SIG-M5 treated with dmso at 0.1 percent for 504 hours (cell line): Measurements from ENCODE around the gene DUSP15.
A peak's percentile ranks its signal among the peaks of the same experiment; 100 is the strongest.
"Not testable (repeated sequence)": the region's sequence is repeated elsewhere in the genome, so short reads cannot be mapped to it uniquely, and the experiment has no call there.

Experiments used
- DNase-seq: peaks from one replicate; lab custom pipeline; 2025; ENCODE audit not compliant: unreplicated experiment; lab: John Stamatoyannopoulos, UW

The DUSP15 gene

DNA sequence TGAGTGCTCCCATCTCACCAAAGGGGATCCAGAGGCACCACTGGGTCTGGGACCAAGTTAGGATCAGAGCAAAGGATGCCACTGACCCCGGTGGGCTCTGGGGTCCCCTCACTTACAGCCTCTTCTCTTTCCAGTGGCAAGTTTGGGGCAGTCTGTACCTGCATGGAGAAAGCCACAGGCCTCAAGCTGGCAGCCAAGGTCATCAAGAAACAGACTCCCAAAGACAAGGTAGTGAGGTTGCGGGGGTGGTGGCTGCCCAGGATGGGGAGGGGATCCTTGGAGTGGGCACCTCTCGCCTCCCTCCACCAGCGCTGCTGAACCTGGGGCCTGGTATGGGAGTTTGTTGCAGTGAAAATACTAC is 46.2 kb downstream of the DUSP15 start:
- no peak for DNase-seq

DNA sequence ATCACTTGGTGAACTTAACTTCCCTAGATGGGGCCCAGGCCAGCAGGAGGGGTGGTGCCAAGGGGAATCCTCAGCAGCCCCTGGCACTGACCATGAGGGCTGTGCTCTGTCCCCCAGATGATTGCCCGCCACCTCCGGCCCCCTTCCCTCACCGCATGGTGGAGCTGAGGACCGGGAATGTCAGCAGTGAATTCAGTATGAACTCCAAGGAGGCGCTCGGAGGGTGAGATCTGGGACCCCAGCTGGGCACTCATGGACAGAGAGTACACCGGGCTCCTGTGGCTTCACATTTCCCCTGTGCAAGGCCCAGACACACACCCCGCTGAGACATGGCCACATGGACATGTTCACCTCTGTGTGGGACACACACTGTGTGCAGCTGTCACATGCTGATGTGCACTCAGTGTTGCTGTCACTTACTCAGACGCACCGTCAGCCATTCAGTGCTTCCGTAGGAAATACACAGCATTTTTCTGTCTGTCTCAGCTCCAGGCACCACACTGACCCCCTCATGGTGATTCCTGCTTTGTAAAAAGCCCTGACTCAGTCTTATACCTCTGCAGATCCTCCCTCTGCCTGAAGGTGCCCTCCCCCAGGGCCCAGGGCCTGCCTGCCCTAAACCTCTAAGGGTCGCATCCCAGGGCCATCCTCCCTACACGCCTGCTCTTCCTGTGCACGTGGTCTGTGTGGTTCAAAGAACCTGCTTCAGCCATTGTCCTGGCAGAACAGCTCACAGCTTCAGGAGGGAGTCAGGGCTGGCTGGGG is 46.8 kb downstream of the DUSP15 start:
- DNase-seq, result no peak

DNA sequence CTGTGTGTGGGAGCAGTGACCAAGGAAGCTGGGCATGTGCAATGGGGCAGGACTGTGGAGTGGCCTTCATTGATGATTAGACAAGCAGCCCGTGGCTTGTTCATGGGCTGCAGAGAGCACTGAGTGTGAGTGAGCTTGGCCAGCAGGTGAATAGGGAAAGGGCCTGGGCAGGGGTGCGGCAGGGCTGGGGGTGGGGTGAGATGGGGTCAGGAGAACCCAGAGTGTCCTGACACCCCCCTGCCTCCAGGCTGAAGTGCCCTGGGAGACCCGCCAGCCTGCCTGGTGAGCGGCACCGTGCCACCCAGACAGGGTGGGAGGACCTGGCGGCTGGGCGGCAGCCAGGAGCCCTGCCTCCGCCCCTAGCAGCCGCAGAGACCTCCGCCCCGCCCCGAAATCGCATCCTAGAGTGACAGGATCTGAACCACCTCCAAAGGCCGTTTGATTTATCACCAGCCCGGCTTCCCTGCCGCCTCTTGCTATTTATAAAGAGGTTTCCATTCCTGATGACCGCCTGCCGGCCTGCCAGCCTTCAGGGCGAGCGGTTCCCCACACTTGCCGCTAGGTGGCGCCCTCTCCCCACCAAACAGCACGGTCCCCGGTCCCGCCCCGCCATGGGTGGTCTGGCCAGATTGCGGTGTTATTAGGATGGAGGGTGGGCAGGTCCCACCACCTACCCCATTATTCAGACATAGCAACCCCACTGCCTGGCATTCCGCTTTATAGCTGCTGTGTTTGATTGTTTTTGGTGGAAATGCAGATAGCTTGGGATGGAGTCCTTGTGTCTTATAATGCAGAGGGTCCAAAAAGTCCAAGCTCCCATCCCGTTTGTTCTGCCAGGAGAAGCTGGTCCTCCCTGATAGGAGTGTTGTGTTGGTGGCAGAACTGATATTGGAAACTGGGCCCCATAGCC is 47.7 kb downstream of the DUSP15 start:
- peak; percentile 53 for DNase-seq

DNA sequence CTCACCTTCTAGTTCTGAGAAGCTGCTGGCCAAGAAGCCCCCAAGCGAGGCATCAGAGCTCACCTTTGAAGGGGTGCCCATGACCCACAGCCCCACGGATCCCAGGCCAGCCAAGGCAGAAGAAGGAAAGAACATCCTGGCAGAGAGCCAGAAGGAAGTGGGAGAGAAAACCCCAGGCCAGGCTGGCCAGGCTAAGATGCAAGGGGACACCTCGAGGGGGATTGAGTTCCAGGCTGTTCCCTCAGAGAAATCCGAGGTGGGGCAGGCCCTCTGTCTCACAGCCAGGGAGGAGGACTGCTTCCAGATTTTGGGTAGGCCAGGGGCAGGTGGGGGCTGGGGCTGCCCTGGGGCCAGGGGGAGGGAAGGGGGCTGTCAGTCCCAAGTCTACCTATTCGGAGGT is 48.9 kb downstream of the DUSP15 start:
- no peak for DNase-seq

DNA sequence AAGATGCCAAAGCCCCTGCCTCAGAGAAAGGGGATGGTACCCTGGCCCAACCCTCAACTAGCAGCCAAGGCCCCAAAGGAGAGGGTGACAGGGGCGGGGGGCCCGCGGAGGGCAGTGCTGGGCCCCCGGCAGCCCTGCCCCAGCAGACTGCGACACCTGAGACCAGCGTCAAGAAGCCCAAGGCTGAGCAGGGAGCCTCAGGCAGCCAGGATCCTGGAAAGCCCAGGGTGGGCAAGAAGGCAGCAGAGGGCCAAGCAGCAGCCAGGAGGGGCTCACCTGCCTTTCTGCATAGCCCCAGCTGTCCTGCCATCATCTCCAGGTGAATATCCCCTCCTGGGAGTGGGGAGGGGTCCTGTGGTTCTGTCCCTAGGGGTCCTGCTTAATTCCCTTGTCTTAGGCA is 50.1 kb downstream of the DUSP15 start:
- DNase-seq, result no peak

DNA sequence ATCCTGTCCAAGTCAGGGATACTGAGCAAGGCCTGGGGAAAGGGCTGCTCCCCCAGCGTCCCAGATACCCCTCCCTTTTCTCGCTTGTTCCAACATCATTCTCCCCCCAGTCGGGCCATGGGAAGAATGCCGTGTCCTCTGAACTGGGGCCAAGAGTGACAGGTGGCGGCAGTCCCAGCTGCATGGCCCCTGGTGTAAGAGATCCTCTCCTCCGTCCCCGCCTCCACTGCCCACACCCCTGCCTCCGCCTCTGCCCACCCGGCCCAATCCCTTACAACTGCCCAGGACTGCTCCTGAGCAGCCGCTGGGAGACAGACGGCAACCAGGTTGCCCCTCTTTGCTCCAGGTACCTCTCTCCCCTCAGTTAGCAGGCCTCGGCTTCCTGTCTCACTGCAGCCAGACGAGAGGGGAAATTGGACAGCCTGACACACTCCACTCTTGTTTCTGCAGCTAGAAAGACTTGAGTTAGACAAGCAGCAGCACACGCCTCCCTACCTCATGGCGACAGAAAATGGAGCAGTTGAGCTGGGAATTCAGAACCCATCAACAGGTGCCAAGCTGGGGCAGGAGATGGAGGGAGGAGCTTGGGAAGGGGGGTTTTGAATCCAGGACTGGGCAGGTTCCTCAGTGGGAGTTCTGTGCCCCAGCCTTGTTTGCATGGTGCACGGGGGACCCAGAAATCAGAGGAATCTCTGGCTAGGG is 51.1 kb downstream of the DUSP15 start, which contains the start of gene MYLK2:
Gene MYLK2 (plus strand): TSS at position 274 of the 702 bp plus-strand sequence. CDS start 225 bp downstream, at position 499.
- no peak for DNase-seq

DNA sequence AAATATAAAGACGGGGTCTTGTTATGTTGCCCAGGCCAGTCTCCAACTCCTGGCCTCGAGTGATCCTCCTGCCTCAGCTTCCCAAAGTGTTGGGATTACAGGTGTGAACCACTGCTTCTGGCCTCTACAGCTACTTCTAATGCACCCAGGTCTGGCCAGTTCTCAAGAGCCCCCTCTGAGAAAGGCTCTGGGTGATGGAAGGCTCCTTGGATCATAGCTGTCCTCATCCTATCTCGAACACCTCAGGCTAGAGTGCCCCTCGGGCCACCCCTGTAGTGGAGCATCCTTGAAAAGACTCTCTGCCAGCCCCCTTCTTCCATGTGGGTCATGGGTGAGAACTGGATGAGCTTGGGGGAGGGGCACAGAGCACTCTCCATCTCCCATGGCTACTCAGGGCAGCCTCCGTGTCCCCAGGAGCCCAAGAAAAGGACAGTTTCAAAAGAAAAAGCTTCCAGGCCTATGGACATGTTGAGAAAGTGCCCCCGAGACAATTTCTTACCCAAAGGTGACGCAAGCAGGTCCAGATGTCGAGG is 51.9 kb downstream of the DUSP15 start:
- no peak for DNase-seq

DNA sequence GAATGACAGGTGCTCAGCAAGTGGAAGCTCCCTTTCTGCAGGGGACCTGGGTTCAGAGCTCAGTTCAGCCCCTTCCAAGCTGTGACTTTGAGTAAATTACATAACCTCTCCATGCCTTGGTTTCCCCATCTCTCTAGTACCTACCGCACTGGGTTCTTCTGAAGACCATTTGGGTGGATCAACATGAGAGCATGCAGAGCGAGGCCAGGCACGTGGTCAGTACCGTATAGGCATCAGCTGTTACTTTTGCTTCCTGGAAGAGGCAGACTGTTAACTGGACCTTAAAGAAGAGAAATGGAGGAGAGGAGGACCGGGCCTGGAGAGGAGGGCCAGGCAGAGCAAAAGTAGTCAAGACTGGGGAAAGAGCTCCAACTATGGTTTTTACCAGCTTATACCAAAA is 52.9 kb downstream of the DUSP15 start:
- no peak for DNase-seq

DNA sequence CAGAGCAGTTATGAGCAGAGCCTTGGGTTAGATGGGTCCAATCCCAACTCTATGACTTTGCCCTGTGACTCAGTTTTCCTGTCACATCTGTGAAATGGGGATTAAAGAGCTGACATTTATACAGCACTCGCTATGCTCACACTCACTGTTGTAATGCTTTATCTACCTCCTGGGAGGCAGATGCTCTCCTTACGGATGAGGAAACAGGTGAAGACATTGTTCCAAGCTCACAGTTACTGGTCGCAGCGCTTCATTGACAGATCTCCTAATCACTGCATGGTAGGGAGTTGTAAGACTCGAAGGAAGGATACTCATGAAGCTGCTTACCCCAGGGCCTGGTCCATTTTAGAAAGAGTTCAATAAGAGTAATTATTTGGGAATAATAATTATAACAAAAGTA is 54.1 kb downstream of the DUSP15 start:
- DNase-seq, result no peak

DNA sequence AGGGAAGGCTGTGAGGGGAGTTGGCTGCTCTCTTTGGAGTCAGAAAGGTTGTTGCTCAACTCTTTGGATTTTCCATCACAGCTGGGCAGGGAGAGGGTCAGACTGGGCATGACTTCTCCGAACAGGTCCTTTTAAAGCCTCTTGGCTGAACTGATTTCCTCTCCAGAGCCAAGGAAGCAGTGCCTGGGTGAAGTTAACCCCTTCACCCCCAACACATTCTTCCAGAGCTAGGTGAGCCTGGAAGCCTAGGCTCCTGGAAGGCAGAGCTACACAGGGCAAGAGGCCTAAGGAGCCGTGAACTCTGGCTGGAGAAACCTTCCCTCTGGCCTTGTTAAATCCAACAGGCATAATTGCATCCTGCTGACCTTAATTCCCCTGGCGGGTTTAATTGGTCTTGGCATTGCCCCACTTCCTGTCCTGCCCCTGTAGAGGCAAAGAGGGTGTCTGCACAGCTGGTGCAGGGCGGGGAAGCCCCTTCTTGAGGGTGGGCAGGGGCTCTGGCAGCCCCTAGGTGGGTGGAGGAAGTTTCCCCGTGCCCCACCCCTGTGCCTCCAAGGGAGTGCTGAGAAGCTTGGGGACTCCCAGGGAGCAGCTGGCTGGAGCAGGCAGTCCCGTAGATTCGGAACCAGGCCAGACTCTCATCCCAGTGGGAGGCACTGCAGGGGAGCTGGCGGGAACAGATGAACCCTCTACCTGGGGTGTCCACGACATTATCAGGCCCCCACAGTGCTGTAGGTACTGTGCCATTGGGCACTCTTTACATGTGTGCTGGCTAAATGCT is 54.7 kb downstream of the DUSP15 start:
- no peak for DNase-seq

DNA sequence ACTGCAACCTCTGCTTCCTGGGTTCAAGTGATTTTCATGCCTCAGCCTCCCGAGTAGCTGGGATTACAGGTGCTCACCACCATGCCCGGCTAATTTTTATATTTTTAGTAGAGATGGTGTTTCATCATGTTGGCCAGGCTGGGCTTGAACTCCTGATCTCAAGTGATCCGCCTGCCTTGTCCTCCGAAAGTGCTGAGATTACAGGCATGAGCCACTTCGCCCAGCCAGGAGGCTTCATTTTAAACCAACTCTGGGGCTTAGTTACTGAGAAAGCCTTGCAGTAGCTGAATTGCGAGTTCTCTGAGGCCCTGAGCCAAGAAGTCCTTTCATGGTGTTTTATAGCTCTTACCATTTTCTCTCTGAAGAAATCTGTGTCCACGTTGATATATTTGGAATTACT is 56.2 kb downstream of the DUSP15 start:
- DNase-seq, result not testable (repeated sequence)

DNA sequence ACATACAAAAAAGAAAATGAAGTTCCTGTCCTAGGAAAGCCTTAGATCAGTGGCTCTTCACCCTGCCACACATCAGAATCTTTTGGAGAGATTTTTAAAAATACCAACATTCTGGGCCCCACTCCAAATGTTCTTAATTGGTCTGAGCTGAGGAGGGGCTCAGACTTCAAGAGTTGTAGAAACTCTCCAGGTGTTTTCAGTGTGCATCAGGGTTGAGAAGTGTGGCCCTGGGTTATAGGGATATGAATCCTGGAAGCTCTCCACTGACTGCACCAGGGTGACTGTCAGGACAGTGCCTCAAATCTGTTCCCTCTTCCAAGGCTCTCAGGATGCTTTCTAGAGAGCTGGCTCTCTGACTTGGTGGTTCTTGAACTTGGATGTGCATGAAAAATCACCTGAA is 56.7 kb downstream of the DUSP15 start:
- DNase-seq, result no peak

DNA sequence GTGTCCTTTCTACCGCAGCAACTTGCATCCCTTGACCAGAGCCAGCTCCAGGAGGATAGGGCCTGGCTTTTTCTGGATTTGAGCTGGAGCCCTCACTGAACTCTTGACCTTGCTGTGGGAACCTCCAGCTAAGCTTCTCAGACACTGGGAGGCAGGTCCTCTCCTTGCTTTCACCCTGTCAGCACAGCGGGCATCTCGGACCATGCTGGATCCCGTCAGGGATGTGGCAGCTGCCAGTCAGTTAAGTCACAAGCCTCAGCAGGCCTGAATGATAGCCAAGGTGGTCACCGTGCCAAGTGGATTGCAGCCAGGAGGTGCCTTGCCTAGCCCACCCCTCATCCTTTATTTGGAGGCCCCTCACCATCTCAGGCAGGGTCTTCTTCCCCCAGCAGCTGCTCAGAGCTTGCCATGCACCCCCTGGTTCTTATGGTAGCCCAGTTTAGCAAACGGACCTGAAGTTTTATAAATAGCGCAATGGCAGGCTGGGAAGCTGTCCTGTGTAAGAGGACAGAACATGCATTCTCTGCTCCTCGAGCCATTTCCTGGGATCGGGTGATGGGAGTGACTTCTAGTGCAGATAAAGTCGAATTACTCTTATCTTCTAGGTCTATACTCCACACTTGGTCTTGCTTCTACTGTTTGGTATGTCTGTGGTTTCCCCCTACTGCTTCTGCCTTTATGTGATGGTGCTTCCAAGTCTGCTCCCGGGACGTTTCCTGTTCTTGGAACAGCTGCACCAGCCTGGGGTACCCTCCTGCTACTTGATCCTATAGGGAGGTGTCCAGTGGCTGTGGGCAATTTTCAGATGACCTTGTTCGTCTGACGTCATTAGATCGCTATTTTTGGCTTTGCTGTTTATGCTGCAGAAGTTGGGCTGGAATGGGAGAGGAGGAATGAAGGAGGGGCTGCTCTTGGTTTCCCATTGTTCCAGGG is 58.3 kb downstream of the DUSP15 start:
- no peak for DNase-seq

DNA sequence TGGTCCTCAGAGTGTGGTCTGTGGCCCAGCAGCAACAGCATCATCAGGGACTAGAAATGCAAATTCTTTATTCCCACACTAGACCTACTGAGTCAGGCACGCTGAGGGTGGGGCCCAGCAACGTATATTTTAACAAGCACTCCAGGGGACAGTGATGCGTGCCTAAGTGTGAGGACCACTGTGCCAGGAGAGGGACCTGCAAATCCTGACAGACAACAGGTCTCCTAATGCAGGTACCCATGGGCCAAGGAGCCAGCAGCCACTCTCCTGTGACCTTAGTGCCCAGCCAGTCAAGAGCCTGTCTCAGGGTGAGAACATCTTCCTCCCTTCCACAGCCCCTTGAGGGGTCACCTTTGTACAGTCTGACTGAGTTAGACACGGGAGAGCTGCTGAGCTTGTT is 59.1 kb downstream of the DUSP15 start:
- DNase-seq, result no peak
